ENCODE results near the gene SMC3. TPM values are rescaled to one million over a fixed set of nuclear protein-coding genes. Genes with fewer than 3 reads are reported as not detected.

The SMC3 gene
- 94.0 and 94.6 TPM in 2 replicates for total RNA-seq
- long read RNA-seq, partial matches to known transcripts: 87 of 98 reads
- long read RNA-seq, other reads (novel, unspliced or antisense): 11 of 98 reads

DNA sequence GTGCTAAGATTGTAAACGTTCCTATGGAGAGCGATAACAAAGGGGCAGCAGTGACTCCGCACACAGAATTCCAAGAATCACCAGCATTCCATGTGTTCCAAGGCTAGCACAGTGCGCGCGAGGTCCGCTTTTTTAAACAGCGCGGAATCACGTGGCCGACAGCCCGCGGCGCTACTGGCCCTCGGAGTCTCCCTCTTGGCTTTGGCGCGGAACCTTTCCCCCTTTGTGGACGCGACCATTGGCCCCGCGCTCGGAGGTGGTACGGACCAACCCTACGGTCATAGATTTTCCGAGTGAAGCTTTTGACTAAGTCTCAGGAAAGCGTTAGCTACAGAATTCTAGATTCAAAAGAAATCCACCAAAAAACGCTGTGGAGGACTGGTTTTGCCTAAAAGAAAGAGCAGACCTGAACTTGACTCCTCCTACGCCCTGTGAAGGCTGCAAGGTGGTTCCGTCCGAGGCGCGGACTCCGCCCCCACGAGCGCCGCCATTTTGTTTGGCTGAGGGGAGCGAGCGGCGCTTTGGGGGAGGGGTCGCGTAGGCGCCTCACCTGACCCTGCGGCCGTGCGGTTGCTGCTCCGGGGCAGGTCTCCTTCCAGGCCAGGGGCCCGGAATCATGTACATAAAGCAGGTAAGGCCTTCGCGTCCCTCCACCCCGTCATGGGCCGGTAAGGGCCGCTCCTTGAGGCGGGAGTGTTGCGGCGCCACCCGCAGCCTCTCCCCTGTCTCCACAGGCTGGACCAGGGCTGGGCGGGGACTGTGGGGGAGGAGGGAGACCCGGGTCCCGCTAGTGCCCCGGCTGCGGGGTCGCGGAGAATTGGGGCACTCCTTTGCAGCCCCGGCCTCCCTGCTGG is at the start of gene SMC3:
TSS of gene SMC3 (plus strand) at position 495 of the 854 bp plus-strand sequence. CDS start at position 617, 122 bp downstream.
- Mint-ChIP-seq H3K36me3 (ENCODE audit: insufficient read depth) (peaks cover 4% of the 10 kb centered on the region), H3K9me3 (ENCODE audit: low read depth) (no peaks in the 10 kb centered on the region), H3K4me3 (ENCODE audit: low read depth) (peak within 1 kb of the TSS; percentile 98), H3K27me3 (no peaks in the 10 kb centered on the region), H3K27ac (peak within 1 kb of the TSS; percentile 100), H3K4me1 (ENCODE audit: low read depth) (peaks cover 38% of the 10 kb centered on the region)
- peak; percentile 93 for DNase-seq (ENCODE audit: low spot score, unreplicated experiment)
- TF ChIP-seq, protein P1, sequence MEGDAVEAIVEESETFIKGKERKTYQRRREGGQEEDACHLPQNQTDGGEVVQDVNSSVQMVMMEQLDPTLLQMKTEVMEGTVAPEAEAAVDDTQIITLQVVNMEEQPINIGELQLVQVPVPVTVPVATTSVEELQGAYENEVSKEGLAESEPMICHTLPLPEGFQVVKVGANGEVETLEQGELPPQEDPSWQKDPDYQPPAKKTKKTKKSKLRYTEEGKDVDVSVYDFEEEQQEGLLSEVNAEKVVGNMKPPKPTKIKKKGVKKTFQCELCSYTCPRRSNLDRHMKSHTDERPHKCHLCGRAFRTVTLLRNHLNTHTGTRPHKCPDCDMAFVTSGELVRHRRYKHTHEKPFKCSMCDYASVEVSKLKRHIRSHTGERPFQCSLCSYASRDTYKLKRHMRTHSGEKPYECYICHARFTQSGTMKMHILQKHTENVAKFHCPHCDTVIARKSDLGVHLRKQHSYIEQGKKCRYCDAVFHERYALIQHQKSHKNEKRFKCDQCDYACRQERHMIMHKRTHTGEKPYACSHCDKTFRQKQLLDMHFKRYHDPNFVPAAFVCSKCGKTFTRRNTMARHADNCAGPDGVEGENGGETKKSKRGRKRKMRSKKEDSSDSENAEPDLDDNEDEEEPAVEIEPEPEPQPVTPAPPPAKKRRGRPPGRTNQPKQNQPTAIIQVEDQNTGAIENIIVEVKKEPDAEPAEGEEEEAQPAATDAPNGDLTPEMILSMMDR (IDR thresholded peaks at IDR 0.05; ENCODE audit: unreplicated experiment): no peak

DNA sequence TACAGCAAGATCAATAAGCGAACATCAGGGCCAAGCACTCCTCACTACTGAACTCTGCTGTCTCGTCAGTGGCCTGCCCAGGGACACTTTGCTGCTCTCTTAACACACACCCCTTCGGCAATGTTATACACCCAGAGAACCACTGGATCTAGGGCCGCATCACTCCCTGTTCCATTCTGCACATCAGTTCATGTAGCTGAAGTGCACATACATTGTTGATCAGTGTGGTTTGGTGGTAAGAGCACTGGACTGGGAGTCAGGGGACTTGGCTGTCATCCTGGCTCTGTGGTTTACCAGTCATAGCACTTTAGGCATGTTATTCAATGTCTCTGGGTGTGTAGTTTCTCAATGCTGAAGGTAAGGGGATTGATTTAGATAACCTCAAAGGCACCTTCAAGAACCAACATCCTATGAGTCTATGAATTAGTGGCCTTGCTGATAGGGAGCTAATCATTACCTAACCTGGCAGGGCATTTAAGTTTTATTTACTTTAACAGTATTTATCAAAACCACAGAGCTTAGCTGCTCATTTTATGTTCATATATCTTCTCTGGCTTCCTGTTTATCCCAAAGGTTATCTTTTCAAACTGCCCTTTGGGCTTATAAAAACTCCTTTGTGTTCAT is 45.0 kb upstream of the SMC3 start:
- TF ChIP-seq, protein P1 (IDR thresholded peaks at IDR 0.05; ENCODE audit: unreplicated experiment): no peak
- Mint-ChIP-seq H3K27ac (peak overlapping the region; percentile 39), H3K4me3 (ENCODE audit: low read depth) (no peak overlapping the region), H3K27me3 (peaks cover 4% of the 10 kb centered on the region), H3K4me1 (ENCODE audit: low read depth) (peaks cover 29% of the 10 kb centered on the region), H3K9me3 (ENCODE audit: low read depth) (no peaks in the 10 kb centered on the region), H3K36me3 (ENCODE audit: insufficient read depth) (peaks cover 4% of the 10 kb centered on the region)
- no peak for DNase-seq (ENCODE audit: low spot score, unreplicated experiment)

DNA sequence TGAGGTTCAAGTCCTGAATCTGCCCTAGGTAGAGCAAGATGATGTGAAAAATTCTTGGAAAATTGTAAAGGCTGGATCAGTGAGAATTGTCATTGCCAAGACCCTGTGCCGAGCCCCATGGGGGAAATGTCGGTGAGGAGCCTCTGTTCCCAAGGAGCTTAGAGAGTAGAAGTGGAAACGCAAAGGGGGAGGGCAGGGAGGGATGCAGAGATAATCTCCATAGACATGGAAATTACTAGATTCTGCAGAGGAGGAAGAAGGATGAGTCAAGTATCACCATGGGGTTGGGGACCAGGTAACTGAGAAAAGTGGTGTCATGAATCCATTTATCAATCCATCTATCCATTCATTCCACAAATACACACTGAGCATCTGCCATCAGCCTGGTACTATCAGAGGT is 43.8 kb upstream of the SMC3 start:
- Mint-ChIP-seq H3K27ac (peak overlapping the region; percentile 10), H3K4me3 (ENCODE audit: low read depth) (no peak overlapping the region), H3K9me3 (ENCODE audit: low read depth) (no peaks in the 10 kb centered on the region), H3K4me1 (ENCODE audit: low read depth) (peaks cover 29% of the 10 kb centered on the region), H3K36me3 (ENCODE audit: insufficient read depth) (peaks cover 4% of the 10 kb centered on the region), H3K27me3 (peaks cover 8% of the 10 kb centered on the region)
- TF ChIP-seq, protein P1 (IDR thresholded peaks at IDR 0.05; ENCODE audit: unreplicated experiment): no peak
- DNase-seq (ENCODE audit: low spot score, unreplicated experiment): no peak

DNA sequence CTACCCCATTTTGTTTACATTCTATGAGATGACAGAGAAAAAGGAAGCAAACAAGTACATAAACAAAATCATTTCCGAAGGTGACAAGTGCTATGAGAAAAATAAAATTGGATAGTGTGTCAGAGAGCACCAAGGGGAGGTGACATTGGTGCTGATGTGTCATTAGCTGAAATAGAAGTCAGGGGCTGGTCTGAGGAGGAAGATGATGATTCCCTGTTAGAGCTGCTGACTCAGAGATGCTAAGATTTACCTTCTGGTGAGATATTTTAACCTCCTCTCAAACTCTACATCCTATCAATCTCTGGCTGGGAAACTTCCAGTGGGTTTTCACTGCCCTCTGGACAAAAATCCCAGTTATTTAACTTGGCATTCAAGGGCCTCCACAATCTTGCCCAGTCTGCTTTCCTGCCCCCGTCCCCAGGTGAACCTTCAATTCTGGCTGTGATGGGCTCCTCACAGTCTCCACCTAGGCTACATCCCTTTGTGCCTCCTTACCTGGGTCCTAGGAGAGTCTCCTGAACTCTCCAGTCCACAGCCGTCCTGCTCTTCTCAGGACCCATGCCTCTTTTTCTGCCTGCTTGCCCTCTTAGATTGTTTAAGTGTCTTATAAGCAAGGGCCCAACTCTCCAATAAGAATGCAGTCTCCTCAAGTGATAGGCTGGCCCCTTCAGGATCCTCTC is 43.2 kb upstream of the SMC3 start:
- no peak for DNase-seq (ENCODE audit: low spot score, unreplicated experiment)

More for the DNA sequence above, 43.2 kb upstream of the SMC3 start:
- peaks cover 4% of the 10 kb centered on the region for H3K36me3 Mint-ChIP-seq (ENCODE audit: insufficient read depth)
- H3K9me3 Mint-ChIP-seq (ENCODE audit: low read depth): no peaks in the 10 kb centered on the region
- H3K27ac Mint-ChIP-seq: no peak overlapping the region
- H3K4me3 Mint-ChIP-seq (ENCODE audit: low read depth): no peak overlapping the region
- peaks cover 27% of the 10 kb centered on the region for H3K4me1 Mint-ChIP-seq (ENCODE audit: low read depth)
- TF ChIP-seq, protein P1 (IDR thresholded peaks at IDR 0.05; ENCODE audit: unreplicated experiment): no peak
- H3K27me3 Mint-ChIP-seq: peaks cover 8% of the 10 kb centered on the region
